Hepatocyte (in vitro differentiated cells): ENCODE results near the gene FAF2.

Source experiments
- CTCF ChIP-seq: fragments of 200-600 bp; sonication (generic); IDR thresholded peaks from 2 replicates; pipeline ENCODE4 v1.5.1; 2016; ENCODE audit warnings: antibody characterized with exemption, mild to moderate bottlenecking; ENCODE audit not compliant: poor library complexity
- EZH2 ChIP-seq: fragments of 200-600 bp; sonication (generic); IDR thresholded peaks from 2 replicates; pipeline ENCODE4 v1.6.1; 2016; ENCODE audit warnings: antibody characterized with exemption, mild to moderate bottlenecking, borderline replicate concordance
- EZH2phosphoT487 ChIP-seq: fragments of 200-600 bp; sonication (generic); IDR thresholded peaks from one replicate; pipeline ENCODE4 v1.6.1; 2018; ENCODE audit warnings: antibody characterized with exemption, mild to moderate bottlenecking, low read depth, moderate library complexity; ENCODE audit not compliant: unreplicated experiment, severe bottlenecking

GRCh38 chr5:176501333-176501732, 53.1 kb downstream of the FAF2 start:
- TF ChIP-seq CTCF (no peak), EZH2 (no peak), EZH2phosphoT487 (no peak)
